ENCODE measurements around the gene SLC51B. TPM values are rescaled to one million over a fixed set of nuclear protein-coding genes. Genes with fewer than 3 reads are reported as not detected.
A peak's percentile ranks its signal among the peaks of the same experiment; 100 is the strongest.

Gene SLC51B
- total RNA-seq, 3 donors from 2014 or later (not counting 1 experiment from before 2014, with no cell fraction given) = not detected

GRCh38 chr15:65076486-65077290 is 31.5 kb downstream of the SLC51B start, which contains the start of gene KBTBD13:
Gene KBTBD13, plus strand, starts transcription at chr15:65076746. Its CDS starts 70 bp downstream, at chr15:65076816.
- H3K27ac Mint-ChIP-seq = no peak within 1 kb of the TSS
- Histone ChIP-seq H3K27me3 (ENCODE audit: control insufficient read depth, insufficient read depth, low read length) (peaks cover 8% of the 10 kb centered on the region), H3K9me3 (ENCODE audit: control insufficient read depth, insufficient read depth, low read length) (no peaks in the 10 kb centered on the region), H3K36me3 (ENCODE audit: control insufficient read depth, insufficient read depth, low read length) (no peaks in the 10 kb centered on the region), H3K4me3 (ENCODE audit: low read length) (no peak within 1 kb of the TSS), H3K27ac (ENCODE audit: low read length) (no peak within 1 kb of the TSS), H3K4me1 (ENCODE audit: control insufficient read depth, insufficient read depth, low read length) (peaks cover 4% of the 10 kb centered on the region)
- peaks cover 28 to 40% of the 10 kb centered on the region in 2 donors for H3K27me3 Mint-ChIP-seq (ENCODE audit: low read depth in 2 of 2)
- no peak for TF ChIP-seq CTCF (IDR thresholded peaks at IDR 0.05)
- H3K9me3 Mint-ChIP-seq = no peaks in the 10 kb centered on the region
- DNase-seq (no peak), ATAC-seq (no peak)
- H3K4me3 Mint-ChIP-seq = no peak within 1 kb of the TSS
- WGBS (ENCODE audit: insufficient coverage) = 84% methylated on average over 73 of the region's 73 CpGs
- H3K4me1 Mint-ChIP-seq = peaks cover 8 to 11% of the 10 kb centered on the region in 2 donors
- no peaks in the 10 kb centered on the region for H3K36me3 Mint-ChIP-seq
- intact Hi-C loops (cut with micrococcal nuclease) = no loop called here

GRCh38 chr15:65077291-65077980 is 32.2 kb downstream of the SLC51B start:
- H3K9me3 ChIP-seq (ENCODE audit: control insufficient read depth, insufficient read depth, low read length) = no peaks in the 10 kb centered on the region
- no peaks in the 10 kb centered on the region for H3K36me3 Mint-ChIP-seq
- H3K4me1 ChIP-seq (ENCODE audit: control insufficient read depth, insufficient read depth, low read length) = peaks cover 9% of the 10 kb centered on the region
- DNase-seq (no peak), ATAC-seq (peak in 1 of 3 donors; percentile 15)
- no peaks in the 10 kb centered on the region for H3K36me3 ChIP-seq (ENCODE audit: control insufficient read depth, insufficient read depth, low read length)
- H3K4me3 Mint-ChIP-seq = peak overlapping the region; percentile 9
- peaks cover 12 to 14% of the 10 kb centered on the region in 2 donors for H3K4me1 Mint-ChIP-seq
- no peak overlapping the region for H3K4me3 ChIP-seq (ENCODE audit: low read length)
- peaks cover 33 to 48% of the 10 kb centered on the region in 2 donors for H3K27me3 Mint-ChIP-seq (ENCODE audit: low read depth in 2 of 2)
- peaks cover 11% of the 10 kb centered on the region for H3K27me3 ChIP-seq (ENCODE audit: control insufficient read depth, insufficient read depth, low read length)
- 69% methylated on average over 85 of the region's 85 CpGs for WGBS (ENCODE audit: insufficient coverage)
- no peak overlapping the region for H3K27ac ChIP-seq (ENCODE audit: low read length)
- TF ChIP-seq CTCF (IDR thresholded peaks at IDR 0.05) = no peak
- H3K27ac Mint-ChIP-seq = no peak overlapping the region
- no peaks in the 10 kb centered on the region for H3K9me3 Mint-ChIP-seq
- intact Hi-C loops (cut with micrococcal nuclease) = no loop called here

- WGBS (ENCODE audit: insufficient coverage) = 14% methylated on average over 24 of the region's 24 CpGs
- intact Hi-C loops (cut with micrococcal nuclease) = no loop called here
- Histone ChIP-seq H3K36me3 (ENCODE audit: control insufficient read depth, insufficient read depth, low read length) (no peaks in the 10 kb centered on the region), H3K27ac (ENCODE audit: low read length) (no peak overlapping the region), H3K4me1 (ENCODE audit: control insufficient read depth, insufficient read depth, low read length) (peaks cover 11% of the 10 kb centered on the region), H3K9me3 (ENCODE audit: control insufficient read depth, insufficient read depth, low read length) (no peaks in the 10 kb centered on the region), H3K27me3 (ENCODE audit: control insufficient read depth, insufficient read depth, low read length) (peaks cover 11% of the 10 kb centered on the region), H3K4me3 (ENCODE audit: low read length) (no peak overlapping the region)
- Mint-ChIP-seq H3K9me3 (no peaks in the 10 kb centered on the region), H3K27ac (no peak overlapping the region), H3K4me3 (peak overlapping the region; percentile 9), H3K27me3 (ENCODE audit: low read depth in 2 of 2) (peaks cover 39 to 53% of the 10 kb centered on the region in 2 donors), H3K36me3 (no peaks in the 10 kb centered on the region), H3K4me1 (peaks cover 17 to 20% of the 10 kb centered on the region in 2 donors)
- ATAC-seq = peak; percentile 22 to 70 (median 64)
- peak; percentile 16 for TF ChIP-seq CTCF (IDR thresholded peaks at IDR 0.05)
- peak in 1 of 2 donors; percentile 68 for DNase-seq
These were observed 32.8 kb downstream of the SLC51B start for GRCh38 chr15:65077981-65078352.

All from natural killer cell (primary cell).